GM23338 (cell line): ENCODE measurements around the gene RNF220.

Source experiments
- CREB1 ChIP-seq: fragments of 250-450 bp; sonication (Bioruptor Pico); IDR thresholded peaks from 2 replicates; pipeline ENCODE4 v1.5.0; 2020; ENCODE audit warnings: low read depth, mild to moderate bottlenecking, moderate library complexity
- EZH2 ChIP-seq: fragments of 200-600 bp; sonication (generic); IDR thresholded peaks from one replicate; pipeline ENCODE4 v1.8.0; 2017; ENCODE audit warnings: antibody characterized with exemption, mild to moderate bottlenecking, low read depth; ENCODE audit not compliant: unreplicated experiment
- EZH2phosphoT487 ChIP-seq: fragments of 200-600 bp; sonication (generic); IDR thresholded peaks from one replicate; pipeline ENCODE4 v1.8.1; 2018; ENCODE audit warnings: antibody characterized with exemption; ENCODE audit not compliant: unreplicated experiment
- JUNB ChIP-seq: IDR thresholded peaks from one replicate; pipeline ENCODE4 v1.6.1; 2016; ENCODE audit warnings: antibody characterized with exemption; ENCODE audit not compliant: unreplicated experiment
- NANOG ChIP-seq: IDR thresholded peaks from 2 replicates; pipeline ENCODE4 v1.6.1; 2016; ENCODE audit warnings: antibody characterized with exemption, borderline replicate concordance
- POLR2AphosphoS5 ChIP-seq: IDR thresholded peaks from 2 replicates; pipeline ENCODE4 v1.6.1; 2016; ENCODE audit warnings: antibody characterized with exemption, low read depth
- STAT1 ChIP-seq: IDR thresholded peaks from one replicate; pipeline ENCODE4 v1.6.1; 2016; ENCODE audit warnings: antibody characterized with exemption; ENCODE audit not compliant: unreplicated experiment
- ZNF331 ChIP-seq: fragments of 250-450 bp; sonication (Bioruptor Pico); IDR thresholded peaks from 2 replicates; pipeline ENCODE4 v1.5.0; 2020; ENCODE audit warnings: low read depth, mild to moderate bottlenecking, moderate library complexity
- TF ChIP-seq, protein P1 (sequence below), 2 experiments: fragments of 200-600 bp in 1 of 2; sonication (generic) in 1 of 2; conservative IDR thresholded peaks; 2 replicates each; pipeline versions ENCODE4 v1.5.1 to v1.6.1; 2016 to 2017; ENCODE audit warnings: antibody characterized with exemption in 2 of 2, low read depth in 2 of 2, mild to moderate bottlenecking in 2 of 2, moderate library complexity in 1 of 2
- TF ChIP-seq, protein P2 (sequence below): IDR thresholded peaks from one replicate; pipeline ENCODE4 v1.6.1; 2018; ENCODE audit warnings: antibody characterized with exemption; ENCODE audit not compliant: unreplicated experiment
- TF ChIP-seq, protein P3 (sequence below): IDR thresholded peaks from 2 replicates; pipeline ENCODE4 v1.6.1; 2016; ENCODE audit warnings: antibody characterized with exemption

GRCh38 chr1:44676484-44677200 lies 271.6 kb downstream of the RNF220 start:
- TF ChIP-seq, protein P1, sequence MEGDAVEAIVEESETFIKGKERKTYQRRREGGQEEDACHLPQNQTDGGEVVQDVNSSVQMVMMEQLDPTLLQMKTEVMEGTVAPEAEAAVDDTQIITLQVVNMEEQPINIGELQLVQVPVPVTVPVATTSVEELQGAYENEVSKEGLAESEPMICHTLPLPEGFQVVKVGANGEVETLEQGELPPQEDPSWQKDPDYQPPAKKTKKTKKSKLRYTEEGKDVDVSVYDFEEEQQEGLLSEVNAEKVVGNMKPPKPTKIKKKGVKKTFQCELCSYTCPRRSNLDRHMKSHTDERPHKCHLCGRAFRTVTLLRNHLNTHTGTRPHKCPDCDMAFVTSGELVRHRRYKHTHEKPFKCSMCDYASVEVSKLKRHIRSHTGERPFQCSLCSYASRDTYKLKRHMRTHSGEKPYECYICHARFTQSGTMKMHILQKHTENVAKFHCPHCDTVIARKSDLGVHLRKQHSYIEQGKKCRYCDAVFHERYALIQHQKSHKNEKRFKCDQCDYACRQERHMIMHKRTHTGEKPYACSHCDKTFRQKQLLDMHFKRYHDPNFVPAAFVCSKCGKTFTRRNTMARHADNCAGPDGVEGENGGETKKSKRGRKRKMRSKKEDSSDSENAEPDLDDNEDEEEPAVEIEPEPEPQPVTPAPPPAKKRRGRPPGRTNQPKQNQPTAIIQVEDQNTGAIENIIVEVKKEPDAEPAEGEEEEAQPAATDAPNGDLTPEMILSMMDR (conservative IDR thresholded peaks at IDR 0.05; ENCODE audit: low read depth in 2 of 2), result no peak
- TF ChIP-seq EZH2 (no peak), ZNF331 (CRISPR knock-in tag) (no peak), POLR2AphosphoS5 (no peak), NANOG (no peak), CREB1 (CRISPR knock-in tag) (no peak), STAT1 (no peak), JUNB (no peak), EZH2phosphoT487 (no peak)
- TF ChIP-seq, protein P2, sequence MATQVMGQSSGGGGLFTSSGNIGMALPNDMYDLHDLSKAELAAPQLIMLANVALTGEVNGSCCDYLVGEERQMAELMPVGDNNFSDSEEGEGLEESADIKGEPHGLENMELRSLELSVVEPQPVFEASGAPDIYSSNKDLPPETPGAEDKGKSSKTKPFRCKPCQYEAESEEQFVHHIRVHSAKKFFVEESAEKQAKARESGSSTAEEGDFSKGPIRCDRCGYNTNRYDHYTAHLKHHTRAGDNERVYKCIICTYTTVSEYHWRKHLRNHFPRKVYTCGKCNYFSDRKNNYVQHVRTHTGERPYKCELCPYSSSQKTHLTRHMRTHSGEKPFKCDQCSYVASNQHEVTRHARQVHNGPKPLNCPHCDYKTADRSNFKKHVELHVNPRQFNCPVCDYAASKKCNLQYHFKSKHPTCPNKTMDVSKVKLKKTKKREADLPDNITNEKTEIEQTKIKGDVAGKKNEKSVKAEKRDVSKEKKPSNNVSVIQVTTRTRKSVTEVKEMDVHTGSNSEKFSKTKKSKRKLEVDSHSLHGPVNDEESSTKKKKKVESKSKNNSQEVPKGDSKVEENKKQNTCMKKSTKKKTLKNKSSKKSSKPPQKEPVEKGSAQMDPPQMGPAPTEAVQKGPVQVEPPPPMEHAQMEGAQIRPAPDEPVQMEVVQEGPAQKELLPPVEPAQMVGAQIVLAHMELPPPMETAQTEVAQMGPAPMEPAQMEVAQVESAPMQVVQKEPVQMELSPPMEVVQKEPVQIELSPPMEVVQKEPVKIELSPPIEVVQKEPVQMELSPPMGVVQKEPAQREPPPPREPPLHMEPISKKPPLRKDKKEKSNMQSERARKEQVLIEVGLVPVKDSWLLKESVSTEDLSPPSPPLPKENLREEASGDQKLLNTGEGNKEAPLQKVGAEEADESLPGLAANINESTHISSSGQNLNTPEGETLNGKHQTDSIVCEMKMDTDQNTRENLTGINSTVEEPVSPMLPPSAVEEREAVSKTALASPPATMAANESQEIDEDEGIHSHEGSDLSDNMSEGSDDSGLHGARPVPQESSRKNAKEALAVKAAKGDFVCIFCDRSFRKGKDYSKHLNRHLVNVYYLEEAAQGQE, result no peak
- TF ChIP-seq, protein P3, sequence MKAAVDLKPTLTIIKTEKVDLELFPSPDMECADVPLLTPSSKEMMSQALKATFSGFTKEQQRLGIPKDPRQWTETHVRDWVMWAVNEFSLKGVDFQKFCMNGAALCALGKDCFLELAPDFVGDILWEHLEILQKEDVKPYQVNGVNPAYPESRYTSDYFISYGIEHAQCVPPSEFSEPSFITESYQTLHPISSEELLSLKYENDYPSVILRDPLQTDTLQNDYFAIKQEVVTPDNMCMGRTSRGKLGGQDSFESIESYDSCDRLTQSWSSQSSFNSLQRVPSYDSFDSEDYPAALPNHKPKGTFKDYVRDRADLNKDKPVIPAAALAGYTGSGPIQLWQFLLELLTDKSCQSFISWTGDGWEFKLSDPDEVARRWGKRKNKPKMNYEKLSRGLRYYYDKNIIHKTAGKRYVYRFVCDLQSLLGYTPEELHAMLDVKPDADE, result no peak
